WTC11 (cell line): ENCODE results near the gene DEFB132. TPM values are rescaled to one million over a fixed set of nuclear protein-coding genes. Genes with fewer than 3 reads are reported as not detected.

Source experiments
- ATAC-seq: fragments of 200-7000 bp; cut with Tn5 transposase; 2 replicates; pipeline ENCODE4 v1.10.0; 2021; ENCODE audit warnings: mild to moderate bottlenecking, moderate library complexity
- CTCF ChIA-PET: fragments of 300-600 bp; sonication (Branson Sonifier 250); formaldehyde crosslinking; loops from one replicate; lab custom pipeline; 2021; ENCODE audit warnings: antibody characterized with exemption; lab: Charles Lee
- POLR2A ChIA-PET: fragments of 350-600 bp; sonication (Branson Sonifier 250); formaldehyde crosslinking; loops from one replicate; lab custom pipeline; 2021; ENCODE audit warnings: antibody characterized with exemption; lab: Charles Lee
- DNase-seq: peaks from one replicate; pipeline ENCODE4 v3.0.0; 2021; ENCODE audit warnings: low spot score
- H3K27ac Mint-ChIP-seq: 2 replicates; pipeline ENCODE4 v1.8.0; 2021; ENCODE audit warnings: mixed read lengths
- H3K27me3 Mint-ChIP-seq: 2 replicates; pipeline ENCODE4 v1.8.0; 2021; ENCODE audit warnings: low read depth, mild to moderate bottlenecking, moderate library complexity, mixed read lengths
- H3K36me3 Mint-ChIP-seq: 2 replicates; pipeline ENCODE4 v1.8.0; 2021; ENCODE audit warnings: mixed read lengths
- H3K4me1 Mint-ChIP-seq: 2 replicates; pipeline ENCODE4 v1.8.0; 2022; ENCODE audit warnings: mixed read lengths
- H3K4me3 Mint-ChIP-seq: 2 replicates; pipeline ENCODE4 v1.8.0; 2021; ENCODE audit warnings: mild to moderate bottlenecking, moderate library complexity, mixed read lengths
- H3K9me3 Mint-ChIP-seq: 2 replicates; pipeline ENCODE4 v1.8.0; 2021; ENCODE audit warnings: mixed read lengths
- ATF3 ChIP-seq: sonication (generic); formaldehyde crosslinking; conservative IDR thresholded peaks from 2 replicates; pipeline ENCODE4 v1.8.1; 2022; ENCODE audit warnings: mild to moderate bottlenecking, missing genetic modification reagents
- CREB1 ChIP-seq: sonication (generic); formaldehyde crosslinking; IDR thresholded peaks from 2 replicates; pipeline ENCODE4 v1.8.0; 2023; ENCODE audit warnings: mild to moderate bottlenecking, missing genetic modification reagents
- CTCF ChIP-seq: fragments of 200-600 bp; IDR thresholded peaks from 2 replicates; pipeline ENCODE4 v1.8.0; 2022; ENCODE audit warnings: antibody characterized with exemption
- E2F4 ChIP-seq: sonication (generic); formaldehyde crosslinking; IDR thresholded peaks from 2 replicates; pipeline ENCODE4 v1.8.1; 2022; ENCODE audit warnings: low read depth, mild to moderate bottlenecking, moderate library complexity, missing genetic modification reagents, borderline replicate concordance
- E2F5 ChIP-seq: sonication (generic); formaldehyde crosslinking; IDR thresholded peaks from 2 replicates; pipeline ENCODE4 v1.8.1; 2022; ENCODE audit warnings: mild to moderate bottlenecking, moderate library complexity, missing genetic modification reagents
- ERG ChIP-seq: fragments of 250-450 bp; sonication (Bioruptor Pico); IDR thresholded peaks from 2 replicates; pipeline ENCODE4 v1.8.0; 2021; ENCODE audit warnings: mild to moderate bottlenecking
- ESRRA ChIP-seq: sonication (generic); formaldehyde crosslinking; IDR thresholded peaks from 2 replicates; pipeline ENCODE4 v1.8.1; 2022; ENCODE audit warnings: mild to moderate bottlenecking, missing genetic modification reagents, borderline replicate concordance
- GTF2I ChIP-seq: fragments of 250-450 bp; sonication (Bioruptor Pico); conservative IDR thresholded peaks from 2 replicates; pipeline ENCODE4 v1.4.0; 2021; ENCODE audit warnings: mild to moderate bottlenecking
- MLX ChIP-seq: sonication (generic); formaldehyde crosslinking; IDR thresholded peaks from 2 replicates; pipeline ENCODE4 v1.8.1; 2023; ENCODE audit warnings: mild to moderate bottlenecking, missing genetic modification reagents, moderate library complexity
- NFE2L1 ChIP-seq: sonication (generic); formaldehyde crosslinking; IDR thresholded peaks from 2 replicates; pipeline ENCODE4 v1.8.1; 2023; ENCODE audit warnings: missing genetic modification reagents
- NR1H2 ChIP-seq: sonication (generic); formaldehyde crosslinking; IDR thresholded peaks from 2 replicates; pipeline ENCODE4 v1.9.0; 2021; ENCODE audit warnings: mild to moderate bottlenecking, moderate library complexity, missing genetic modification reagents
- NR3C1 ChIP-seq: sonication (generic); formaldehyde crosslinking; conservative IDR thresholded peaks from 2 replicates; pipeline ENCODE4 v1.8.1; 2023; ENCODE audit warnings: low read depth, mild to moderate bottlenecking, missing genetic modification reagents
- SP1 ChIP-seq: sonication (generic); formaldehyde crosslinking; conservative IDR thresholded peaks from 2 replicates; pipeline ENCODE4 v1.8.1; 2022; ENCODE audit warnings: missing genetic modification reagents
- USF2 ChIP-seq: sonication (generic); formaldehyde crosslinking; IDR thresholded peaks from 2 replicates; pipeline ENCODE4 v1.8.1; 2023; ENCODE audit warnings: mild to moderate bottlenecking, missing genetic modification reagents, moderate library complexity
- ZNF232 ChIP-seq: sonication (generic); formaldehyde crosslinking; IDR thresholded peaks from 2 replicates; pipeline ENCODE4 v1.8.0; 2022; ENCODE audit warnings: mild to moderate bottlenecking, missing genetic modification reagents
- ZNF263 ChIP-seq: sonication (generic); formaldehyde crosslinking; IDR thresholded peaks from 2 replicates; pipeline ENCODE4 v1.8.1; 2022; ENCODE audit warnings: low read depth, mild to moderate bottlenecking, moderate library complexity, missing genetic modification reagents
- ZNF423 ChIP-seq: fragments of 250-450 bp; sonication (Bioruptor Pico); IDR thresholded peaks from 2 replicates; pipeline ENCODE4 v2.1.2; 2022; ENCODE audit warnings: mild to moderate bottlenecking, moderate library complexity
- ZNF671 ChIP-seq: fragments of 250-450 bp; sonication (Bioruptor Pico); IDR thresholded peaks from 2 replicates; pipeline ENCODE4 v1.8.0; 2021; ENCODE audit warnings: mild to moderate bottlenecking
- total RNA-seq: library from RNA; stranded (reverse); gene quantifications from 3 replicates; pipeline ENCODE4 v1.2.3, GENCODE V29; 2021
- TF ChIP-seq, protein P1 (sequence below): sonication (generic); formaldehyde crosslinking; IDR thresholded peaks from 2 replicates; pipeline ENCODE4 v1.8.0; 2022; ENCODE audit warnings: mild to moderate bottlenecking, missing genetic modification reagents
- TF ChIP-seq, protein P2 (sequence below): sonication (generic); formaldehyde crosslinking; IDR thresholded peaks from 2 replicates; pipeline ENCODE4 v1.8.0; 2022; ENCODE audit warnings: mild to moderate bottlenecking, missing genetic modification reagents
- TF ChIP-seq, protein P3 (sequence below): fragments of 250-450 bp; sonication (Bioruptor Pico); conservative IDR thresholded peaks from 2 replicates; pipeline ENCODE4 v1.9.0; 2021; ENCODE audit warnings: mild to moderate bottlenecking

Gene DEFB132
- total RNA-seq, 1 experiment from 2014 or later: not detected

- H3K36me3 Mint-ChIP-seq: peaks cover 21% of the 10 kb centered on the region
- POLR2A ChIA-PET: interaction anchor here (1.0 kb wide), 1 partner anchor 37 kb away, joined by 7 read pairs; the partner anchor contains the start of gene SOX12
- TF ChIP-seq USF2 (CRISPR knock-in tag) (peak; percentile 78), ZNF232 (CRISPR knock-in tag) (no peak), ZNF263 (CRISPR knock-in tag) (no peak), ZNF423 (CRISPR knock-in tag) (no peak)
- TF ChIP-seq, protein P1, sequence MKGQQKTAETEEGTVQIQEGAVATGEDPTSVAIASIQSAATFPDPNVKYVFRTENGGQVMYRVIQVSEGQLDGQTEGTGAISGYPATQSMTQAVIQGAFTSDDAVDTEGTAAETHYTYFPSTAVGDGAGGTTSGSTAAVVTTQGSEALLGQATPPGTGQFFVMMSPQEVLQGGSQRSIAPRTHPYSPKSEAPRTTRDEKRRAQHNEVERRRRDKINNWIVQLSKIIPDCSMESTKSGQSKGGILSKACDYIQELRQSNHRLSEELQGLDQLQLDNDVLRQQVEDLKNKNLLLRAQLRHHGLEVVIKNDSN: peak; percentile 80
- TF ChIP-seq, all 79 proteins: peak for 2
- Mint-ChIP-seq H3K4me1 (peaks cover 11% of the 10 kb centered on the region), H3K27ac (no peak overlapping the region), H3K9me3 (peaks cover 9% of the 10 kb centered on the region), H3K4me3 (no peak overlapping the region), H3K27me3 (peaks cover 19% of the 10 kb centered on the region)
- CTCF ChIA-PET: interaction anchor here (1.8 kb wide), 1 partner anchor 10 kb away, joined by 4 read pairs; no protein-coding TSS in a partner anchor
- no peak for ATAC-seq
- no peak for DNase-seq
Measured at GRCh38 chr20:288956-289692, 31.6 kb downstream of the DEFB132 start.

DNA sequence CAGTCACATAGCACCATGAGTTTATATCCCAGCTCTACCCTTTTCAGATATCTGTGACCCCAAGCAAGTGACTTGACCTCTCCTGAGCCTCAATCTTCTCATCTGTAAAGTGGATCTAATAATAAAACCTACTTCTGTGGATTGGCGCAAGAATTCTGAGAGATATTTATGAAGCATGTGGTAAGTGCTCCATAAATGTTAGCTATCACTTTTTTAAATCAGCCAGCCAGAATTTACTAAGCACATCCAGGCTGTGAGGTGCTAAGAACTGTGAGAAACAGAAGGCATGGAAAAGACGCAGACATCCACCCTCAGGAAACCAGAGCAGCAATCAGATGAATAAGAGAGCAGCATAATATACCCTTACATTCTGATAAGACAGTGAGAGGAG lies 32.2 kb downstream of the DEFB132 start:
- ATAC-seq (no peak), DNase-seq (no peak)
- ChIA-PET CTCF (no interaction called here), POLR2A (interaction anchor here (1.0 kb wide), 1 partner anchor 36 kb away, joined by 7 read pairs; the partner anchor contains the start of gene SOX12)
- Mint-ChIP-seq H3K9me3 (peaks cover 9% of the 10 kb centered on the region), H3K36me3 (peaks cover 20% of the 10 kb centered on the region), H3K27ac (peak overlapping the region; percentile 90), H3K27me3 (peaks cover 22% of the 10 kb centered on the region)
- TF ChIP-seq ZNF671 (CRISPR knock-in tag) (no peak), NR3C1 (CRISPR knock-in tag) (no peak), CTCF (no peak), ESRRA (CRISPR knock-in tag) (no peak), E2F4 (CRISPR knock-in tag) (no peak), E2F5 (no peak), NFE2L1 (no peak), ERG (no peak), GTF2I (CRISPR knock-in tag) (no peak), NR1H2 (CRISPR knock-in tag) (no peak), CREB1 (CRISPR knock-in tag) (no peak), ATF3 (CRISPR knock-in tag) (no peak), MLX (CRISPR knock-in tag) (no peak), SP1 (CRISPR knock-in tag) (no peak)
- TF ChIP-seq, protein P2, sequence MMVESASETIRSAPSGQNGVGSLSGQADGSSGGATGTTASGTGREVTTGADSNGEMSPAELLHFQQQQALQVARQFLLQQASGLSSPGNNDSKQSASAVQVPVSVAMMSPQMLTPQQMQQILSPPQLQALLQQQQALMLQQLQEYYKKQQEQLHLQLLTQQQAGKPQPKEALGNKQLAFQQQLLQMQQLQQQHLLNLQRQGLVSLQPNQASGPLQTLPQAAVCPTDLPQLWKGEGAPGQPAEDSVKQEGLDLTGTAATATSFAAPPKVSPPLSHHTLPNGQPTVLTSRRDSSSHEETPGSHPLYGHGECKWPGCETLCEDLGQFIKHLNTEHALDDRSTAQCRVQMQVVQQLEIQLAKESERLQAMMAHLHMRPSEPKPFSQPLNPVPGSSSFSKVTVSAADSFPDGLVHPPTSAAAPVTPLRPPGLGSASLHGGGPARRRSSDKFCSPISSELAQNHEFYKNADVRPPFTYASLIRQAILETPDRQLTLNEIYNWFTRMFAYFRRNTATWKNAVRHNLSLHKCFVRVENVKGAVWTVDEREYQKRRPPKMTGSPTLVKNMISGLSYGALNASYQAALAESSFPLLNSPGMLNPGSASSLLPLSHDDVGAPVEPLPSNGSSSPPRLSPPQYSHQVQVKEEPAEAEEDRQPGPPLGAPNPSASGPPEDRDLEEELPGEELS (CRISPR knock-in tag): no peak
- TF ChIP-seq, protein P3, sequence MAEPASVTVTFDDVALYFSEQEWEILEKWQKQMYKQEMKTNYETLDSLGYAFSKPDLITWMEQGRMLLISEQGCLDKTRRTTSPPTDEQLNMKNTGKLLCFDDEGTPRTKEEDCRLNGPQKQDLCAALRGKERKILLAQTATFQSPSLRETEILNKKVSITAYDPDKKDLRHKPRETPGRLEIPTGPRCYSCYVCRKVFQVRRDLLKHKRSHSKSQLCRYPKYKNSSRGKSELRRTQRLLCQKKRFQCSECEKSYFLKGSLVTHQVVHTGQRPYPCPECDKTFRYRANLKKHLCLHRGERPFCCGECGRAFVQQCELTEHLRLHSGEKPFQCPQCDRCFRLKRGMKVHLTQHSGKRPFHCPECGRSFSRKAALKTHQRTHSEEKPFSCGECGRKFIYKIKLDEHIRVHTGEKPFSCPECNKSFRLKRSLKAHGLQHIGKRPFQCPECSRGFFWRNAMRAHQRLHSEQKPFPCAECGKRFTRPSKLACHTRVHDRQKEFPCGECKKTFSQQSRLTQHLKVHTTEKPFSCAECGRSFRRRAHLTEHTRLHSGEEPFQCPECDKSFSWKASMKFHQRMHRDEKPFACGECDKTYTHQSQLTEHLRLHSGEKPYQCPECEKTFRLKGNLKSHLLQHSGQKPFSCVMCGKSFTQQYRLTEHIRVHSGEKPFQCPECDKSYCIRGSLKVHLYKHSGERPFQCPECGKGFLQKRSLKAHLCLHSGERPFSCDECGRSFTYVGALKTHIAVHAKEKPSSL: no peak
- TF ChIP-seq, all 79 proteins: peak for 0
- Mint-ChIP-seq H3K4me3 (no peak overlapping the region), H3K4me1 (peaks cover 11% of the 10 kb centered on the region)
